ENCODE results near the gene SIM2. TPM values are rescaled to one million over a fixed set of nuclear protein-coding genes. Genes with fewer than 3 reads are reported as not detected.

Gene SIM2
- total RNA-seq, 1 experiment from 2014 or later: not detected

GRCh38 chr21:36658926-36659325, 40.0 kb upstream of the SIM2 start:
- Histone ChIP-seq H2AFZ (ENCODE audit: low read length) (no peak overlapping the region), H3K23ac (ENCODE audit: insufficient read length, low read depth, low read length) (no peak overlapping the region), H3K9ac (ENCODE audit: extremely low read depth, insufficient read length, low read length) (no peak overlapping the region), H2BK15ac (ENCODE audit: low read depth, low read length) (no peak overlapping the region), H4K91ac (ENCODE audit: insufficient read length, low read depth, low read length) (no peak overlapping the region), H3K79me1 (ENCODE audit: insufficient read depth, low read depth, low read length, poor library complexity, severe bottlenecking) (no peaks in the 10 kb centered on the region), H3K14ac (ENCODE audit: insufficient read depth, low read length) (no peak overlapping the region), H3T11ph (ENCODE audit: low read length) (no peak overlapping the region), H3K4ac (ENCODE audit: low read depth, low read length) (no peak overlapping the region), H3K27me3 (ENCODE audit: insufficient read depth, low read length) (no peaks in the 10 kb centered on the region), H3K9me3 (ENCODE audit: control insufficient read depth, low read depth, low read length) (no peaks in the 10 kb centered on the region), H2BK12ac (ENCODE audit: insufficient read length, low read depth, low read length) (no peak overlapping the region), H3K4me2 (ENCODE audit: insufficient read depth, insufficient read length, low read length) (no peak overlapping the region), H3K56ac (ENCODE audit: insufficient read length, low read depth, low read length) (no peak overlapping the region), H3K18ac (ENCODE audit: insufficient read length, low read depth, low read length) (no peak overlapping the region), H3K79me2 (ENCODE audit: insufficient read depth, low read length) (no peaks in the 10 kb centered on the region), H3K4me1 (ENCODE audit: insufficient read depth, low read length) (peaks cover 4% of the 10 kb centered on the region; the same call in 1 of the 2 replicates), H3K23me2 (ENCODE audit: insufficient read length, low read depth, low read length, poor library complexity, severe bottlenecking) (no peaks in the 10 kb centered on the region), H2AK5ac (ENCODE audit: insufficient read length, low read length) (no peak overlapping the region), H3K27ac (ENCODE audit: insufficient read length, low read depth, low read length) (no peak overlapping the region), H4K5ac (ENCODE audit: insufficient read length, low read depth, low read length) (no peak overlapping the region), H2BK20ac (ENCODE audit: low read depth, low read length, poor library complexity, severe bottlenecking) (no peak overlapping the region), H4K8ac (replicated peaks; ENCODE audit: insufficient read length, low read depth, low read length) (no peak overlapping the region), H2BK120ac (ENCODE audit: low read depth, low read length, poor library complexity, severe bottlenecking) (no peak overlapping the region), H4K20me1 (ENCODE audit: control insufficient read depth, insufficient read depth, insufficient read length) (no peaks in the 10 kb centered on the region), H2BK5ac (ENCODE audit: insufficient read length, low read length) (no peak overlapping the region)
- Mint-ChIP-seq H3K9me3 (no peaks in the 10 kb centered on the region), H3K27me3 (ENCODE audit: low read depth) (peaks cover 23% of the 10 kb centered on the region), H3K4me3 (no peak overlapping the region), H3K27ac (no peak overlapping the region), H3K36me3 (ENCODE audit: insufficient read depth in 1 of 3, low read depth in 3 of 3) (no peaks in the 10 kb centered on the region), H3K4me1 (peaks cover 3 to 18% of the 10 kb centered on the region in 2 experiments)
- no peak for DNase-seq
- TF ChIP-seq CTCF (conservative IDR thresholded peaks at IDR 0.05): no peak
- WGBS (ENCODE audit: extremely low coverage, insufficient read length, low lambda C conversion rate): no CpG with 5 or more reads among the region's 5 CpGs

All from H9 (cell line).